Transverse colon (tissue), 4 donors: ENCODE data around the gene ZFP92.

ENCODE experiments used
- EP300 ChIP-seq: sonication (generic); formaldehyde crosslinking; IDR thresholded peaks from one replicate; pipeline ENCODE4 v1.6.1; 2017; ENCODE audit warnings: antibody characterized with exemption, low read depth
- POLR2A ChIP-seq: fragments of 450-650 bp; IDR thresholded peaks from one replicate; pipeline ENCODE4 v1.6.1; 2016; ENCODE audit warnings: antibody characterized with exemption, mild to moderate bottlenecking, moderate library complexity
- POLR2AphosphoS5 ChIP-seq, 3 donors: sonication (generic); formaldehyde crosslinking; IDR thresholded peaks; one replicate each; pipeline ENCODE4 v1.6.1; 2016; ENCODE audit warnings: antibody characterized with exemption in 3 of 3
- TF ChIP-seq, protein P1 (sequence below), 5 experiments: fragments of 200-600 bp in 3 of 5; fragments of 450-650 bp in 2 of 5; sonication (generic) in 3 of 5; IDR thresholded peaks; 1 replicate in 2 of 5; 2 replicates in 3 of 5; pipeline ENCODE4 v1.5.1; 2016 to 2017; ENCODE audit warnings: antibody characterized with exemption in 5 of 5, inconsistent platforms in 3 of 5, mild to moderate bottlenecking in 2 of 5, moderate library complexity in 1 of 5

- no peak for TF ChIP-seq POLR2AphosphoS5 (IDR thresholded peaks at IDR 0.05)
- TF ChIP-seq, protein P1, sequence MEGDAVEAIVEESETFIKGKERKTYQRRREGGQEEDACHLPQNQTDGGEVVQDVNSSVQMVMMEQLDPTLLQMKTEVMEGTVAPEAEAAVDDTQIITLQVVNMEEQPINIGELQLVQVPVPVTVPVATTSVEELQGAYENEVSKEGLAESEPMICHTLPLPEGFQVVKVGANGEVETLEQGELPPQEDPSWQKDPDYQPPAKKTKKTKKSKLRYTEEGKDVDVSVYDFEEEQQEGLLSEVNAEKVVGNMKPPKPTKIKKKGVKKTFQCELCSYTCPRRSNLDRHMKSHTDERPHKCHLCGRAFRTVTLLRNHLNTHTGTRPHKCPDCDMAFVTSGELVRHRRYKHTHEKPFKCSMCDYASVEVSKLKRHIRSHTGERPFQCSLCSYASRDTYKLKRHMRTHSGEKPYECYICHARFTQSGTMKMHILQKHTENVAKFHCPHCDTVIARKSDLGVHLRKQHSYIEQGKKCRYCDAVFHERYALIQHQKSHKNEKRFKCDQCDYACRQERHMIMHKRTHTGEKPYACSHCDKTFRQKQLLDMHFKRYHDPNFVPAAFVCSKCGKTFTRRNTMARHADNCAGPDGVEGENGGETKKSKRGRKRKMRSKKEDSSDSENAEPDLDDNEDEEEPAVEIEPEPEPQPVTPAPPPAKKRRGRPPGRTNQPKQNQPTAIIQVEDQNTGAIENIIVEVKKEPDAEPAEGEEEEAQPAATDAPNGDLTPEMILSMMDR (IDR thresholded peaks at IDR 0.05) = no peak
- TF ChIP-seq EP300 = no peak
- TF ChIP-seq POLR2A = no peak
Measured at GRCh38 chrX:153388722-153389459, 22.4 kb upstream of the ZFP92 start.
